Measurements from ENCODE around the gene PDGFD. TPM values are rescaled to one million over a fixed set of nuclear protein-coding genes. Genes with fewer than 3 reads are reported as not detected.

The PDGFD gene
- total RNA-seq, 1 experiment from 2014 or later, result 1.7 TPM

- no peaks in the 10 kb centered on the region for H3K4me1 ChIP-seq (ENCODE audit: insufficient read depth, low read length)
- H3K36me3 Mint-ChIP-seq (ENCODE audit: insufficient read depth in 1 of 3, low read depth in 3 of 3), result peaks cover 2 to 7% (median 2%) of the 10 kb centered on the region in 3 experiments; a peak in 4 of 7 replicates
- H3K56ac ChIP-seq (ENCODE audit: insufficient read length, low read depth, low read length), result no peak overlapping the region
- peaks cover 0 to 6% of the 10 kb centered on the region in 2 experiments; a peak in 3 of 5 replicates for H3K9me3 Mint-ChIP-seq
- H3K9me3 ChIP-seq (ENCODE audit: control insufficient read depth, low read depth, low read length), result no peaks in the 10 kb centered on the region
- no peaks in the 10 kb centered on the region for H3K79me2 ChIP-seq (ENCODE audit: insufficient read depth, low read length)
- no peak overlapping the region for H3T11ph ChIP-seq (ENCODE audit: low read length)
- no peak overlapping the region for H3K4ac ChIP-seq (ENCODE audit: low read depth, low read length)
- H4K8ac ChIP-seq (replicated peaks; ENCODE audit: insufficient read length, low read depth, low read length), result no peak overlapping the region
- H3K27ac ChIP-seq (ENCODE audit: insufficient read length, low read depth, low read length), result no peak overlapping the region
- H3K4me1 Mint-ChIP-seq, result no peaks in the 10 kb centered on the region
- H3K23me2 ChIP-seq (ENCODE audit: insufficient read length, low read depth, low read length, poor library complexity, severe bottlenecking), result no peaks in the 10 kb centered on the region
- H2AK5ac ChIP-seq (ENCODE audit: insufficient read length, low read length), result no peak overlapping the region
- no peak overlapping the region for H2BK15ac ChIP-seq (ENCODE audit: low read depth, low read length)
- no peaks in the 10 kb centered on the region for H4K20me1 ChIP-seq (ENCODE audit: control insufficient read depth, insufficient read depth, insufficient read length)
- H3K27ac Mint-ChIP-seq, result no peak overlapping the region
- no peak overlapping the region for H2BK5ac ChIP-seq (ENCODE audit: insufficient read length, low read length)
- DNase-seq, result no peak
- no peak overlapping the region for H2BK12ac ChIP-seq (ENCODE audit: insufficient read length, low read depth, low read length)
- H4K91ac ChIP-seq (ENCODE audit: insufficient read length, low read depth, low read length), result no peak overlapping the region
- WGBS (ENCODE audit: extremely low coverage, insufficient read length, low lambda C conversion rate), result no CpG with 5 or more reads among the region's 4 CpGs
- no peak overlapping the region for H3K4me2 ChIP-seq (ENCODE audit: insufficient read depth, insufficient read length, low read length)
- H2AFZ ChIP-seq (ENCODE audit: low read length), result no peak overlapping the region
- no peak overlapping the region for H2BK120ac ChIP-seq (ENCODE audit: low read depth, low read length, poor library complexity, severe bottlenecking)
- H3K27me3 ChIP-seq (ENCODE audit: insufficient read depth, low read length), result no peaks in the 10 kb centered on the region
- no peak overlapping the region for H3K18ac ChIP-seq (ENCODE audit: insufficient read length, low read depth, low read length)
- no peak for TF ChIP-seq CTCF (conservative IDR thresholded peaks at IDR 0.05)
- H3K23ac ChIP-seq (ENCODE audit: insufficient read length, low read depth, low read length), result no peak overlapping the region
- no peak overlapping the region for H3K4me3 Mint-ChIP-seq
- H2BK20ac ChIP-seq (ENCODE audit: low read depth, low read length, poor library complexity, severe bottlenecking), result no peak overlapping the region
- H4K5ac ChIP-seq (ENCODE audit: insufficient read length, low read depth, low read length), result no peak overlapping the region
- no peak overlapping the region for H3K9ac ChIP-seq (ENCODE audit: extremely low read depth, insufficient read length, low read length)
- H3K14ac ChIP-seq (ENCODE audit: insufficient read depth, low read length), result no peak overlapping the region
- no peaks in the 10 kb centered on the region for H3K79me1 ChIP-seq (ENCODE audit: insufficient read depth, low read depth, low read length, poor library complexity, severe bottlenecking)
- H3K27me3 Mint-ChIP-seq (ENCODE audit: low read depth), result no peaks in the 10 kb centered on the region
These were observed 256.8 kb downstream of the PDGFD start for GRCh38 chr11:103907136-103907535.
